HFFc6 (cell line): ENCODE measurements around the gene CBR1. TPM values are rescaled to one million over a fixed set of nuclear protein-coding genes. Genes with fewer than 3 reads are reported as not detected.

Experiments
- DNase-seq: peaks from one replicate; pipeline ENCODE4 v3.0.0-alpha.2; 2018
- H3K27ac Mint-ChIP-seq: 2 replicates; pipeline ENCODE4 v1.8.0; 2020; ENCODE audit warnings: mild to moderate bottlenecking, mixed read lengths
- H3K27me3 Mint-ChIP-seq: 2 replicates; pipeline ENCODE4 v1.8.0; 2021; ENCODE audit warnings: mild to moderate bottlenecking, moderate library complexity, mixed read lengths; ENCODE audit not compliant: insufficient read depth
- H3K36me3 Mint-ChIP-seq: 2 replicates; pipeline ENCODE4 v1.8.0; 2021; ENCODE audit warnings: low read depth, mixed read lengths
- H3K4me1 Mint-ChIP-seq: 2 replicates; pipeline ENCODE4 v1.8.0; 2020; ENCODE audit warnings: low read depth, mixed read lengths
- H3K4me3 Mint-ChIP-seq: 2 replicates; pipeline ENCODE4 v1.8.0; 2020; ENCODE audit warnings: mild to moderate bottlenecking, moderate library complexity, mixed read lengths
- H3K9me3 Mint-ChIP-seq: 2 replicates; pipeline ENCODE4 v1.8.0; 2020; ENCODE audit warnings: mild to moderate bottlenecking, mixed read lengths
- total RNA-seq, 6 experiments: library from RNA; stranded (reverse); fragmentation: NEBNext Ultra II Directional; extraction: Animal tissue kit (Norgen Biotek cat#: 25700); gene quantifications; 2 replicates in 1 of 6; 3 replicates in 5 of 6; pipeline ENCODE4 v1.2.3, GENCODE V29; 2021
- TF ChIP-seq, protein P1 (sequence below): fragments of 200-600 bp; sonication (generic); IDR thresholded peaks from 2 replicates; pipeline ENCODE4 v1.5.0; 2021; ENCODE audit warnings: antibody characterized with exemption, mild to moderate bottlenecking

CBR1 gene
- total RNA-seq, 6 experiments from 2014 or later, result 103 to 144 (median 138) TPM

DNA sequence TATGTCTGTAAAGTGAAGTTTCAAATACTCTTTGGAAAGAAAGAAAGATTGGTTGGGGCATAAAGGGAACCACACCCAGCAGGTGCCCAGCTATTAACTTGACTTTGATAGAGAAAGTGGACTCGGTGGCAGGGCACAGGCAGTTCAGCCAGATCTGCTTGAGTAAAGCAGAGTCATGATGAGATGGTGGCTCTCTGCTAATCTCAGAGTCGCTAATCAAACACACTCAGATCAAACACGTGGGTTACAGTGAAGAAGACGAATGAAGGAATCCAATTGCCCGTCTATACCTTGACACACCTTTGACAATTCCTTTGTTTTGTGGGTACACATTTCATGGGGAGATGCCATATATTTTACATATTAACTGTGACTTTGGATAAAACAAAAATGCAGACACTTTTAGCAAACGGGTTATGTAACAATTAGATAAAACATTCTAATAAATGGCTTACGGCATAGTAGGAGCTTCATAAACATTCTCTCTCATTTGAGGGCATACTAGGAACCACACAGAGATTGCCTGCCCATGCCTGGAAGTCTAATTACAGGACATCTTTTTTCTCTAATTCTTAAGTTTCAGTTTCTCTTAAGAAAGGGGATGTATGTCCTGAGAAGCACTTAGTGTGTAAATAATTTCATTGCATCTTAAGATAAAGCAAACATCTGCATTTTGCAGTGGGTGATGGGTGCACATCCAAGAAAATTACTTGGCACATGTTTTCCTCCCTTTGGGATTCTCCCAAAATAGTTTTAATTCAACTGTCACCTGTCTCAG, 7.2 kb downstream of the CBR1 start:
- Mint-ChIP-seq H3K36me3 (peaks cover 6% of the 10 kb centered on the region), H3K27ac (no peak overlapping the region)
- no peak for DNase-seq

GRCh38 chr21:36077758-36078157, 7.9 kb downstream of the CBR1 start:
- H3K27me3 Mint-ChIP-seq, result no peaks in the 10 kb centered on the region
- no peak overlapping the region for H3K4me3 Mint-ChIP-seq
- TF ChIP-seq, protein P1, sequence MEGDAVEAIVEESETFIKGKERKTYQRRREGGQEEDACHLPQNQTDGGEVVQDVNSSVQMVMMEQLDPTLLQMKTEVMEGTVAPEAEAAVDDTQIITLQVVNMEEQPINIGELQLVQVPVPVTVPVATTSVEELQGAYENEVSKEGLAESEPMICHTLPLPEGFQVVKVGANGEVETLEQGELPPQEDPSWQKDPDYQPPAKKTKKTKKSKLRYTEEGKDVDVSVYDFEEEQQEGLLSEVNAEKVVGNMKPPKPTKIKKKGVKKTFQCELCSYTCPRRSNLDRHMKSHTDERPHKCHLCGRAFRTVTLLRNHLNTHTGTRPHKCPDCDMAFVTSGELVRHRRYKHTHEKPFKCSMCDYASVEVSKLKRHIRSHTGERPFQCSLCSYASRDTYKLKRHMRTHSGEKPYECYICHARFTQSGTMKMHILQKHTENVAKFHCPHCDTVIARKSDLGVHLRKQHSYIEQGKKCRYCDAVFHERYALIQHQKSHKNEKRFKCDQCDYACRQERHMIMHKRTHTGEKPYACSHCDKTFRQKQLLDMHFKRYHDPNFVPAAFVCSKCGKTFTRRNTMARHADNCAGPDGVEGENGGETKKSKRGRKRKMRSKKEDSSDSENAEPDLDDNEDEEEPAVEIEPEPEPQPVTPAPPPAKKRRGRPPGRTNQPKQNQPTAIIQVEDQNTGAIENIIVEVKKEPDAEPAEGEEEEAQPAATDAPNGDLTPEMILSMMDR, result no peak
- peaks cover 16% of the 10 kb centered on the region for H3K4me1 Mint-ChIP-seq
- H3K9me3 Mint-ChIP-seq, result no peaks in the 10 kb centered on the region
- DNase-seq, result no peak
- no peak overlapping the region for H3K27ac Mint-ChIP-seq
- no peaks in the 10 kb centered on the region for H3K36me3 Mint-ChIP-seq

More for the DNA sequence above, 7.2 kb downstream of the CBR1 start:
- Mint-ChIP-seq H3K4me1 (peaks cover 20% of the 10 kb centered on the region), H3K9me3 (no peaks in the 10 kb centered on the region), H3K27me3 (no peaks in the 10 kb centered on the region; the same call in 1 of the 2 replicates), H3K4me3 (no peak overlapping the region)
- TF ChIP-seq, protein P1, result no peak

- H3K36me3 Mint-ChIP-seq, result no peaks in the 10 kb centered on the region
- TF ChIP-seq, protein P1, result no peak
- H3K9me3 Mint-ChIP-seq, result no peaks in the 10 kb centered on the region
- H3K4me1 Mint-ChIP-seq, result peaks cover 5% of the 10 kb centered on the region; the same call in 1 of the 2 replicates
- DNase-seq, result no peak
- H3K4me3 Mint-ChIP-seq, result no peak overlapping the region
- no peak overlapping the region for H3K27ac Mint-ChIP-seq
- peaks cover 3% of the 10 kb centered on the region; the same call in 1 of the 2 replicates for H3K27me3 Mint-ChIP-seq
Observed at GRCh38 chr21:36079010-36079649, 9.3 kb downstream of the CBR1 start.

- H3K27me3 Mint-ChIP-seq, result peaks cover 3% of the 10 kb centered on the region
- H3K4me1 Mint-ChIP-seq, result peaks cover 5% of the 10 kb centered on the region; the same call in 1 of the 2 replicates
- H3K9me3 Mint-ChIP-seq, result no peaks in the 10 kb centered on the region
- no peaks in the 10 kb centered on the region for H3K36me3 Mint-ChIP-seq
- DNase-seq, result no peak
- no peak overlapping the region for H3K27ac Mint-ChIP-seq
- TF ChIP-seq, protein P1, result no peak
- H3K4me3 Mint-ChIP-seq, result no peak overlapping the region
Observed at GRCh38 chr21:36079671-36080070, 9.8 kb downstream of the CBR1 start.

DNA sequence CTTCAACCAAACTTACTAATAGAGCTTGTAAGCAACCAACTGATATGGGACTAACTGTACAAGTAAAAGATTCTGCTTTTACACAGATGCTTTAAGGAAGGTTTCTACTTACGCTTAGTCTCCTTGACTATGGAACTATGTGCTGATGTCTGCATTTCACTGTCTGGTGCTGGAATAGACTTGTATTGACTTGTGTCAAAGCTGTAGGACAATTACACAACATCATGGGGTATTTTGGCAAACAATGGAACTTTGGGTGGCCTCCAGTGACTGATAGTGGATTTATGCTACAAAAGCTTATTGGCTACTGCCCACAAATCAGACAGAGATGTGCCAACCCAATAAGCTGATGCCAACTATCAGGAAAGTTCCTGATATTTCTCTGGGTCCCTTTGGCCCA, 10.6 kb downstream of the CBR1 start:
- Mint-ChIP-seq H3K27ac (no peak overlapping the region), H3K4me1 (peaks cover 5% of the 10 kb centered on the region; the same call in 1 of the 2 replicates), H3K27me3 (peaks cover 3% of the 10 kb centered on the region), H3K36me3 (no peaks in the 10 kb centered on the region), H3K9me3 (no peaks in the 10 kb centered on the region), H3K4me3 (no peak overlapping the region)
- TF ChIP-seq, protein P1, result no peak
- DNase-seq, result no peak
